Gastrocnemius medialis (tissue), 4 donors: ENCODE measurements around the gene GAS7.

Experiments used
- CTCF ChIP-seq, 5 experiments: fragments of 450-650 bp in 3 of 5; fragments of 200-600 bp in 2 of 5; sonication (generic) in 2 of 5; IDR thresholded peaks in 4 of 5; conservative IDR thresholded peaks in 1 of 5; 1 replicate in 4 of 5; 2 replicates in 1 of 5; pipeline ENCODE4 v1.5.1; 2016 to 2019; ENCODE audit warnings: antibody characterized with exemption in 5 of 5, mild to moderate bottlenecking in 3 of 5, moderate library complexity in 3 of 5
- POLR2A ChIP-seq, 2 donors: fragments of 450-650 bp; IDR thresholded peaks; one replicate each; pipeline ENCODE4 v1.6.1; 2017; ENCODE audit warnings: antibody characterized with exemption in 2 of 2, mild to moderate bottlenecking in 2 of 2, moderate library complexity in 2 of 2

DNA sequence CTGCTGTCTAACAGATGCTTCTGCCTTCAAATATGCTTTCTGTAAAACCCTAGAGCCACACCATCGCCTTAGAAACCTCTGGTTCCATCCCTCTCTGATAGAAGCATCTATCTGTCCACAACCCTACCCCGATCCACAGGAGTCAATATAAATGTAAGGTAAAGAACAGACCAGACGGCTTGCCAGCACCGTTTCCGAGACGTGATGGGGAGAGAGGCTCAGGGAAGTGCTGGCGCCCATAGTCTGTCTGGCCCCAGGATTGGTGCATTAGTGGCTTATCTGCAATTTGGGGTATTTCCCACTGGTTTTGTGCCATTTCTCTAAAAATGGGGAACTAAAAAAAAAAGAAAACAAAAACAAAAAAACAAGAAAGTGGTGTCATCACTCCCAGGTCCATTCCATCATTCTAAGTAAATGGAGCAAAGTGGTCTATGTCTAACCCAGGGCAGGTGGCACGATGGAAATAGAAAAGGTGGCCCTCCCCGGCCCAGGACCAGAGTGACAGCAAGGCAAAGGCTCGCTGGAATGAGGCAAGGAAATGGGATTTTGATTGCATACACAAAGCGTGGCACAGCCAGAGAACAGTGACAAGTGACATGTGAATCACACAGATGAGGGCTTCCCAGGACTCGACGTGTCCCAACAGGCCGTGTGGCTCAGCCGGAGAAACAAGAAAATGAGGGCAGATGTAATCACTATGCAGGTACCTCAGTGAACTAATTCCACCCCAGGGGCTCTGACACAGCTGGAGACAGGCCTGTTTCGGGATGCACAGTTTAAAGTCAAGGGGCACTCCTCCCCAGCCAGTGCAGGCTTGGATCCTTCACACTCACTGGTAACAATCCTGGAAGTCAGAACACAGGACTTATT lies 125.6 kb downstream of the GAS7 start:
- TF ChIP-seq POLR2A (IDR thresholded peaks at IDR 0.05) (no peak), CTCF (IDR thresholded peaks at IDR 0.05 in 4 of 5, conservative IDR thresholded peaks at IDR 0.05 in 1 of 5) (no peak)
